Upper lobe of left lung (tissue), 6 donors: ENCODE data around the gene NOTCH1. TPM values are rescaled to one million over a fixed set of nuclear protein-coding genes. Genes with fewer than 3 reads are reported as not detected.

Source experiments
- ATAC-seq, 2 donors: fragments of 200-7000 bp; cut with Tn5 transposase; one replicate each; pipeline ENCODE4 v1.9.1; 2022; ENCODE audit warnings: mild to moderate bottlenecking in 2 of 2, moderate library complexity in 2 of 2; ENCODE audit not compliant: low FRiP score in 2 of 2
- DNase-seq, 2 donors: peaks; one replicate each; pipeline ENCODE4 v3.0.0-alpha.2; 2019 to 2020
- H3K27ac ChIP-seq, 4 donors: fragments of 200-600 bp; sonication (generic); one replicate each; pipeline ENCODE4 v1.5.1; 2016 to 2019
- H3K27me3 ChIP-seq, 4 donors: fragments of 200-600 bp; sonication (generic); one replicate each; pipeline ENCODE4 v1.5.1; 2017 to 2019
- H3K36me3 ChIP-seq, 4 donors: fragments of 200-600 bp; sonication (generic); one replicate each; pipeline ENCODE4 v1.5.1; 2016 to 2019
- H3K4me1 ChIP-seq, 4 donors: fragments of 200-600 bp; sonication (generic); one replicate each; pipeline ENCODE4 v1.5.1; 2018 to 2019
- H3K4me3 ChIP-seq, 4 donors: fragments of 200-600 bp; sonication (generic); one replicate each; pipeline ENCODE4 v1.5.1; 2017 to 2019; ENCODE audit warnings: mild to moderate bottlenecking in 2 of 4, moderate library complexity in 1 of 4
- H3K9me3 ChIP-seq, 4 donors: fragments of 200-600 bp; sonication (generic); one replicate each; pipeline ENCODE4 v1.5.1; 2018 to 2019
- EP300 ChIP-seq, 4 donors: sonication (generic); formaldehyde crosslinking; IDR thresholded peaks; one replicate each; pipeline ENCODE4 v1.5.1; 2017; ENCODE audit warnings: antibody characterized with exemption in 4 of 4, control low read depth in 2 of 4
- POLR2A ChIP-seq, 4 donors: fragments of 450-650 bp; IDR thresholded peaks; one replicate each; pipeline ENCODE4 v1.5.1; 2016 to 2017; ENCODE audit warnings: antibody characterized with exemption in 4 of 4, mild to moderate bottlenecking in 2 of 4
- POLR2AphosphoS5 ChIP-seq, 2 donors: sonication (generic); formaldehyde crosslinking; IDR thresholded peaks; one replicate each; pipeline ENCODE4 v1.5.1; 2017; ENCODE audit warnings: antibody characterized with exemption in 2 of 2
- WGBS, 2 donors: methylation state at CpG; one replicate each; pipeline ENCODE4 v1.1.5; 2017 to 2018; 5-methylcytosine and 5-hydroxymethylcytosine counted together
- total RNA-seq, 6 donors: library from RNA; depleted of rRNA in 4 of 6; stranded (reverse); fragments of >200 nt in 4 of 6; gene quantifications; one replicate each; pipeline versions ENCODE4 v1.1.0 to v1.2.1, GENCODE V29; 2016 to 2021
- TF ChIP-seq, protein P1 (sequence below), 6 experiments: fragments of 450-650 bp in 4 of 6; fragments of 200-600 bp in 2 of 6; sonication (generic) in 2 of 6; IDR thresholded peaks; one replicate each; pipeline ENCODE4 v1.5.1; 2016 to 2019; ENCODE audit warnings: antibody characterized with exemption in 6 of 6
- donor health status: DM: no; HTN: no; CAD: no; lungs with moderate emphysema.
- donor health status: DM: no; HTN: yes; CAD: no; lungs with severe emphysema.

NOTCH1 gene
- 100 to 1,000 TPM in 4 of 6 donors, 10 to 100 TPM in 2; 49.6 to 175 (median 110) TPM for total RNA-seq

DNA sequence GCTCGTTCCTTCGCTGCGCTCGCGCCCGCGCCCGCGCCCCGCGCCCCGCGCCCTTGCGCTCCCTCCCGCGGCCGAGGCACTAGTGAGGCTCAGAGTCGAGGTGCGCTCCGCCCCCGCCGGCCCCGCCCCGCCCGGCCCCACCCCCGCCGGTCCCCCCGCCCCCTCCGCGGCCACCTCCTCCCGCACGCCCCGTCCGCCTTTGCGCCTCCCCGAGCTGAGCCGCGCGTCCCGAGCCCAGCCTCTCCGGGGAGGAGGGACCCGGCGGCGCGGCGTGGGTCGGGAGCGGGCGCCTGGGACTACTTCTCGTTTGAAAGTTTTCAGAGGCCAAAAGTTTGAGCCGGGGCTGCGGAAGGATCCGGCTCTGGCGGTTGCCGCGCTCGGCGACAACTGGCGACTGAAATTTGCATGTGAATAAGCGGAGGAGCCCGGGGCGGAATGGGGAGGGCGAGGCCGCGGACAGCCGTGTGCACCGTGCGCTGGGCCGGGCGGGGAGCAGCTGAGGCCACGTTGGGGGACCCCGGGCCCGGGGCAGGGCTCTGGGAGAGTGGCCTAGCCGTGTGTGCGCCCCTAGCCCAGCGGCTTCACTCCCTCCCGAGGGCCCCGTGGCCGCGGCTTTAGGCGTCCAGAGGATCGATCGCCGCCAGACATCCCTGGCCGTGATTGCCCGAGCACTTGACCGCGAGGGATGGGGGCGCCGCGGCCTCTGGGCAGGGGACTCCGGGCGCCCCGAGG, at the start of gene NOTCH1:
Gene NOTCH1, minus strand, starts transcription at position 84 of the 732 bp plus-strand sequence. CDS start 262 bp downstream, outside the sequence.
- peaks cover 0 to 28% (median 15%) of the 10 kb centered on the region in 4 donors for H3K36me3 ChIP-seq
- H3K9me3 ChIP-seq: no peaks in the 10 kb centered on the region
- H3K27ac ChIP-seq: peak within 1 kb of the TSS; percentile 94 to 99 (median 98)
- H3K4me1 ChIP-seq: peaks cover 54 to 72% (median 62%) of the 10 kb centered on the region in 4 donors
- DNase-seq (peak; percentile 96 to 98), ATAC-seq (peak; percentile 88 to 91)
- WGBS, 2 donors: 0 to 1% methylated on average over 20 to 27 of the region's 94 CpGs
- peak within 1 kb of the TSS; percentile 87 to 97 (median 94) for H3K4me3 ChIP-seq
- TF ChIP-seq POLR2AphosphoS5 (IDR thresholded peaks at IDR 0.05): peak; percentile 68 to 72
- peak in 3 of 4 donors; percentile 39 to 92 (median 50) for TF ChIP-seq POLR2A (IDR thresholded peaks at IDR 0.05)
- no peak for TF ChIP-seq EP300 (IDR thresholded peaks at IDR 0.05)
- TF ChIP-seq, protein P1, sequence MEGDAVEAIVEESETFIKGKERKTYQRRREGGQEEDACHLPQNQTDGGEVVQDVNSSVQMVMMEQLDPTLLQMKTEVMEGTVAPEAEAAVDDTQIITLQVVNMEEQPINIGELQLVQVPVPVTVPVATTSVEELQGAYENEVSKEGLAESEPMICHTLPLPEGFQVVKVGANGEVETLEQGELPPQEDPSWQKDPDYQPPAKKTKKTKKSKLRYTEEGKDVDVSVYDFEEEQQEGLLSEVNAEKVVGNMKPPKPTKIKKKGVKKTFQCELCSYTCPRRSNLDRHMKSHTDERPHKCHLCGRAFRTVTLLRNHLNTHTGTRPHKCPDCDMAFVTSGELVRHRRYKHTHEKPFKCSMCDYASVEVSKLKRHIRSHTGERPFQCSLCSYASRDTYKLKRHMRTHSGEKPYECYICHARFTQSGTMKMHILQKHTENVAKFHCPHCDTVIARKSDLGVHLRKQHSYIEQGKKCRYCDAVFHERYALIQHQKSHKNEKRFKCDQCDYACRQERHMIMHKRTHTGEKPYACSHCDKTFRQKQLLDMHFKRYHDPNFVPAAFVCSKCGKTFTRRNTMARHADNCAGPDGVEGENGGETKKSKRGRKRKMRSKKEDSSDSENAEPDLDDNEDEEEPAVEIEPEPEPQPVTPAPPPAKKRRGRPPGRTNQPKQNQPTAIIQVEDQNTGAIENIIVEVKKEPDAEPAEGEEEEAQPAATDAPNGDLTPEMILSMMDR (IDR thresholded peaks at IDR 0.05): no peak
- H3K27me3 ChIP-seq: no peaks in the 10 kb centered on the region

DNA sequence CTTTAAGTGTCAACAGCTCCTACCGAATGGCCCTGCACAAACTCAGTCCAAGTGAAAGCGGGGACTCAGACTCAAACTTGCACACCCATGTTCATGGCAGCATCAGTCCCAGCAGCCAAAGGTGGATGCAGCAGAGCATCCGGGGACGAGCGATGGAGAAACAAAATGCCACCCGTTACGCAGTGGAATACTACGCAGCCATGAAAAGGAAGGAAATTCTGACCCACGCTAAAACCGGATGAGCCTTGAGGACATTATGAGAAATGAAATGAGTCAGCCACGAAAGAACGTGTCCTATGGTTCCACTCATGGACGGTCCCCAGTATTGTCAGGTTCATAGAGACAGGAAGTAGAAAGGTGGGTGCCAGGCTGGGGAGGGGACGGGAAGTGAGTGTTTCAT, 48.6 kb upstream of the NOTCH1 start:
- ATAC-seq (no peak), DNase-seq (no peak)
- 91 to 96% methylated on average over 12 to 14 of the region's 14 CpGs for WGBS, 2 donors
- Histone ChIP-seq H3K27me3 (no peaks in the 10 kb centered on the region), H3K27ac (no peak overlapping the region), H3K4me1 (peaks cover 15 to 20% (median 17%) of the 10 kb centered on the region in 4 donors), H3K4me3 (no peak overlapping the region), H3K9me3 (no peaks in the 10 kb centered on the region), H3K36me3 (no peaks in the 10 kb centered on the region)
- TF ChIP-seq POLR2A (IDR thresholded peaks at IDR 0.05): no peak
- no peak for TF ChIP-seq EP300 (IDR thresholded peaks at IDR 0.05)
- no peak for TF ChIP-seq POLR2AphosphoS5 (IDR thresholded peaks at IDR 0.05)
- TF ChIP-seq, protein P1 (IDR thresholded peaks at IDR 0.05): no peak

DNA sequence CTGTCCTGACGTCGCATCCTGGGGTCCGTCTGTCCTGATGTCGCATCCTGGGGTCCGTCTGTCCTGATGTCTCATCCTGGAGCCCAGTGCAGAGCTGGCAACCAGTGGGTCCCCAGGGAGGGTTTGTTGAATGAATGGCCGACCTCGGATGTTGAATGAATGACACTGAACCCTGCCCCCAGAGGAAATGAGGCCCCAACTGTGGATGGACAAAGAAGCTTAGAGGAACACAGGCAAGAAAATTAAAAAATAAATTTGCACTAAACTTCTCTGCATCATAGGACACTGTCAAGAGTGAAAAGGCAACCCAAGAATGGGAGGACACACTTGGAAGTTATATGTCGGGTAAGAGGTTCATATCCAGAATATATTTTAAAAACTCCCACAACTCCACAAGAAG, 47.7 kb upstream of the NOTCH1 start:
- DNase-seq: no peak
- Histone ChIP-seq H3K27ac (no peak overlapping the region), H3K4me1 (peaks cover 22 to 28% (median 23%) of the 10 kb centered on the region in 4 donors), H3K36me3 (no peaks in the 10 kb centered on the region), H3K4me3 (no peak overlapping the region), H3K9me3 (no peaks in the 10 kb centered on the region), H3K27me3 (no peaks in the 10 kb centered on the region)
- TF ChIP-seq EP300 (IDR thresholded peaks at IDR 0.05) (no peak), POLR2AphosphoS5 (IDR thresholded peaks at IDR 0.05) (no peak), POLR2A (IDR thresholded peaks at IDR 0.05) (no peak)
- TF ChIP-seq, protein P1 (IDR thresholded peaks at IDR 0.05): no peak
- WGBS, 2 donors: 89% methylated on average over 8 of the region's 8 CpGs
- no peak for ATAC-seq

DNA sequence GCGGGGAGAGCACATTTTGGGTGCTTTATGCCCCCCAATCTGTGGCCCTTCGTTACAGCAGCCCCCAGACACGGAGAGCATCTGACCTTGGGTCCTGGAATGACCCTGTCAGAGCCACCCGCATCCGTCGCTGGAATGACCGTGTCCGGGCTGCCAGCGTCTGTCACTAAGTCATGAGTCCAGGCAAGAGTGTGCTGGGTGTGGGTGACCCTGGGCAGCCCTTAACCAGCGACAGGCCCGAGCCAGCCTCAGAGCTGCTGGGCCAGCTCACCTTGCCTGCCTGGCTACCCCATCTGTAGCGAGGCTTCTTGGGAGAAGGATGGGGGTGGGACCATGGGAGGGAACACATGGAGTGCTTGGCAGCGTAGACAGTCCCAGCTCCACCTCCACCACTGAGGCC, 46.8 kb upstream of the NOTCH1 start:
- WGBS, 2 donors: 80 to 92% methylated on average over 1 to 13 of the region's 13 CpGs
- TF ChIP-seq POLR2A (IDR thresholded peaks at IDR 0.05) (no peak), EP300 (IDR thresholded peaks at IDR 0.05) (no peak), POLR2AphosphoS5 (IDR thresholded peaks at IDR 0.05) (no peak)
- TF ChIP-seq, protein P1 (IDR thresholded peaks at IDR 0.05): no peak
- H3K4me3 ChIP-seq: no peak overlapping the region
- ATAC-seq: no peak
- no peaks in the 10 kb centered on the region for H3K36me3 ChIP-seq
- H3K27ac ChIP-seq: no peak overlapping the region
- H3K9me3 ChIP-seq: no peaks in the 10 kb centered on the region
- no peaks in the 10 kb centered on the region for H3K27me3 ChIP-seq
- H3K4me1 ChIP-seq: peaks cover 32 to 37% (median 32%) of the 10 kb centered on the region in 4 donors
- DNase-seq: peak in 1 of 2 donors; percentile 52
